Thyroid gland (tissue), 4 donors: ENCODE data around the gene ATP1B1.

Experiments
- POLR2A ChIP-seq, 2 donors: fragments of 450-650 bp; IDR thresholded peaks; one replicate each; pipeline ENCODE4 v1.6.1; 2017; ENCODE audit warnings: antibody characterized with exemption in 2 of 2, mild to moderate bottlenecking in 2 of 2, moderate library complexity in 1 of 2
- TF ChIP-seq, protein P1 (sequence below), 6 experiments: fragments of 200-600 bp in 3 of 6; fragments of 450-650 bp in 3 of 6; sonication (generic) in 3 of 6; IDR thresholded peaks; one replicate each; pipeline ENCODE4 v1.5.1; 2016 to 2019; ENCODE audit warnings: antibody characterized with exemption in 6 of 6, mild to moderate bottlenecking in 2 of 6, inconsistent platforms in 1 of 6, moderate library complexity in 1 of 6

DNA sequence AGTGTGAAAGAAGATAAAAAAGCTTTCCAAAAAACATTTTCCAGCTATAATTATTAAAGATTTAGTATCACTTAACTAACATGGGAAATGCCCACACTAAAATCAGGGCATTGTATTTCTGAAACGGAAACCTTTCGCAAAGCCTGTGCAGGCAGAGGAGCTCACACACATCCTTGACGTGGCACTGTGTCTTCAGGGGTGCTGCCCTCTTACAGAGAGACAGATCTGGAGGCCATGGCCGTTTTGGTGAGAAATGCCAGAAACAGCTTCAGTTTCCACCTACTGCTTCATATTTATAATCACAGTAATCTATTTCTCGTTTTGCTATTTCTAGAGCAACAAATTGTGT, 26.7 kb downstream of the ATP1B1 start:
- TF ChIP-seq, protein P1, sequence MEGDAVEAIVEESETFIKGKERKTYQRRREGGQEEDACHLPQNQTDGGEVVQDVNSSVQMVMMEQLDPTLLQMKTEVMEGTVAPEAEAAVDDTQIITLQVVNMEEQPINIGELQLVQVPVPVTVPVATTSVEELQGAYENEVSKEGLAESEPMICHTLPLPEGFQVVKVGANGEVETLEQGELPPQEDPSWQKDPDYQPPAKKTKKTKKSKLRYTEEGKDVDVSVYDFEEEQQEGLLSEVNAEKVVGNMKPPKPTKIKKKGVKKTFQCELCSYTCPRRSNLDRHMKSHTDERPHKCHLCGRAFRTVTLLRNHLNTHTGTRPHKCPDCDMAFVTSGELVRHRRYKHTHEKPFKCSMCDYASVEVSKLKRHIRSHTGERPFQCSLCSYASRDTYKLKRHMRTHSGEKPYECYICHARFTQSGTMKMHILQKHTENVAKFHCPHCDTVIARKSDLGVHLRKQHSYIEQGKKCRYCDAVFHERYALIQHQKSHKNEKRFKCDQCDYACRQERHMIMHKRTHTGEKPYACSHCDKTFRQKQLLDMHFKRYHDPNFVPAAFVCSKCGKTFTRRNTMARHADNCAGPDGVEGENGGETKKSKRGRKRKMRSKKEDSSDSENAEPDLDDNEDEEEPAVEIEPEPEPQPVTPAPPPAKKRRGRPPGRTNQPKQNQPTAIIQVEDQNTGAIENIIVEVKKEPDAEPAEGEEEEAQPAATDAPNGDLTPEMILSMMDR (IDR thresholded peaks at IDR 0.05) = no peak
- TF ChIP-seq POLR2A (IDR thresholded peaks at IDR 0.05) = no peak
